C4-2B (cell line): ENCODE data around the gene TMEM240.

Experiments used
- H3K27ac ChIP-seq: fragments of 450-650 bp; 2 replicates; pipeline ENCODE4 v1.5.1; 2017
- ZFX ChIP-seq: fragments of 450-650 bp; IDR thresholded peaks from 2 replicates; pipeline ENCODE4 v1.6.1; 2017
- TF ChIP-seq, protein P1 (sequence below): fragments of 450-650 bp; conservative IDR thresholded peaks from 2 replicates; pipeline ENCODE4 v1.5.1; 2017; ENCODE audit warnings: mild to moderate bottlenecking

TMEM240 gene

DNA sequence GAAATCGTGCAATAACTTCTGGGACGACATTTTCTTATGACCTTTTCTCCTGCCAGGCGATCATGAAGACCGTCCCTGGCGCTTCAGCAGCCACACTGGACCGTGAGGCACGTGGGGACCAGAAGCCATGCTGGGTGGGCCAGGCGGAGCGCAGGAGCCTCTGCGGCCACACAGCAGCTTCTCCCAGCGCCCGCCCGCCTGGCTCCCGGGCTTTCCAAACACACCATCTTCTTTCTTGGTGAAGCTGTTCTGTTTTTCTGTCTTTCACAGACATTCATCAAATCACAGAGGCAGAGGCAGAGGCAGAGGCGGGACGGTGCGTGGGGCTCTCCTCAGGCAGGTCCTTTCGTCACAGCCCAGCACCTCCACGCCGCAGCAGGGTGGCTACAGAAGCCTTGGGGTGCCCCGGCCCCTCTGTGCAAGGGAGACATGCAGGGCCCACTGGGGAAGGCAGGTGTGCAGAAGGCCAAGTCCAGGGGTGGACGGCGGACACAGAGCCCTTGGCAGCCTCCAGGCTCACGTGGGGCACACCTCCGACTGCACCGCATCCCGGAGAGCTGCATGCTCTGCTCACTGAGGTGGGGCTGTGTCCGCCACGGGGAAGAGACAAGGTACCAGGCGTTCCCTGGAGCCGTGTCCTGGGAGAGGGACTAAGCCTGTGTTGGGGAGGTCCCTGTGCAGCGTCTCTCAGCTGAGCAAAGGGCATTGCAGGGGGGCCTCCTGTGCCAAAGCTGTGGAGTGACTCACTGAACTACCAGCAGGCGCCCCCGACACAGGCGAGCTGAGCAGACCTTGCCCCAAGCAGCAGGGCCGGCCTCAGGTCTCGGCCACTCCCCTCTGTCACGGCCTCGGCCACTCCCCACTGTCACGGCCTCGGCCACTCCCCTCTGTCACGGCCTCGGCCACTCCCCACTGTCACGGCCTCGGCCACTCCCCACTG is 2.6 kb upstream of the TMEM240 start:
- no peak overlapping the region for H3K27ac ChIP-seq
- TF ChIP-seq ZFX: no peak
- TF ChIP-seq, protein P1, sequence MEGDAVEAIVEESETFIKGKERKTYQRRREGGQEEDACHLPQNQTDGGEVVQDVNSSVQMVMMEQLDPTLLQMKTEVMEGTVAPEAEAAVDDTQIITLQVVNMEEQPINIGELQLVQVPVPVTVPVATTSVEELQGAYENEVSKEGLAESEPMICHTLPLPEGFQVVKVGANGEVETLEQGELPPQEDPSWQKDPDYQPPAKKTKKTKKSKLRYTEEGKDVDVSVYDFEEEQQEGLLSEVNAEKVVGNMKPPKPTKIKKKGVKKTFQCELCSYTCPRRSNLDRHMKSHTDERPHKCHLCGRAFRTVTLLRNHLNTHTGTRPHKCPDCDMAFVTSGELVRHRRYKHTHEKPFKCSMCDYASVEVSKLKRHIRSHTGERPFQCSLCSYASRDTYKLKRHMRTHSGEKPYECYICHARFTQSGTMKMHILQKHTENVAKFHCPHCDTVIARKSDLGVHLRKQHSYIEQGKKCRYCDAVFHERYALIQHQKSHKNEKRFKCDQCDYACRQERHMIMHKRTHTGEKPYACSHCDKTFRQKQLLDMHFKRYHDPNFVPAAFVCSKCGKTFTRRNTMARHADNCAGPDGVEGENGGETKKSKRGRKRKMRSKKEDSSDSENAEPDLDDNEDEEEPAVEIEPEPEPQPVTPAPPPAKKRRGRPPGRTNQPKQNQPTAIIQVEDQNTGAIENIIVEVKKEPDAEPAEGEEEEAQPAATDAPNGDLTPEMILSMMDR: no peak

DNA sequence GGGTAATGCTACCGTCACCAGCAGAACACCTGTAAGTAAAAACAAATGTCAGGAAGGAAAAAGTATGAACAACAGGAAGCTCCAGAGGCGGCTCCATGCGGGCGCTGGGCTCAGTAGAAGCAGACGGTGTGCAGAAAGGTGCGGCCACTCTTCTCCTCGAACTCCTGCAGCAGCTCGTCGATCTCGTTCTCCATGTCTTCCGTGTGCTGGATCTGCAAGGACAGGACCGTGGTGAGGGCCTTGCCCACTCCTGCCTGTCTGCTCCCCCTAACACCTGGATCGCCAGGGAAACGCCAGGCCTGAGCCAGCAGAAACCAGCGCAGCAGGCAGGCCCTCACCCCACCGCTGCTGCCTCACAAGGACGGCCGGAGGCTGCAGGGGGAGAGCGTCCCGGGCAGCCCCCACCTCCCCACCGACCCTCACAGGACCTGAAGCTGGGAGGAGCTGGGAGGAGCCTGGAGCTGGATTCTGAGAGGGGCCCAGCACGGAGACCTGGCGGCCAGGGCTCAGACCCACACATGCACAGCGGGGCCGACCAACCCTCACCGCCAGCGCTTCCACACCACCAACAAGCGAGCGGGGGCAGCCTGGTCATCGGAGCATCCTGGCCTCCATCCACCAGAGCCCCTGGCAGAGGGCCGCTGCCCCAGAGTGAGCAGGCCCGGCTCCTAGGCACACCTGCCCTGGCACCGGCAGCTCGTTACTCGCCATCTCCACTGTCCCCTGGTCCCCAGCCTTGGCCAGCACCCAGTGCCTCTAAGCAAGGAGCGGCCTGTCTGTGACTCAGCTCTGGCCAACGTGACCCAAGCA is 1.7 kb upstream of the TMEM240 start:
- TF ChIP-seq, protein P1: no peak
- TF ChIP-seq ZFX: no peak
- no peak overlapping the region for H3K27ac ChIP-seq

DNA sequence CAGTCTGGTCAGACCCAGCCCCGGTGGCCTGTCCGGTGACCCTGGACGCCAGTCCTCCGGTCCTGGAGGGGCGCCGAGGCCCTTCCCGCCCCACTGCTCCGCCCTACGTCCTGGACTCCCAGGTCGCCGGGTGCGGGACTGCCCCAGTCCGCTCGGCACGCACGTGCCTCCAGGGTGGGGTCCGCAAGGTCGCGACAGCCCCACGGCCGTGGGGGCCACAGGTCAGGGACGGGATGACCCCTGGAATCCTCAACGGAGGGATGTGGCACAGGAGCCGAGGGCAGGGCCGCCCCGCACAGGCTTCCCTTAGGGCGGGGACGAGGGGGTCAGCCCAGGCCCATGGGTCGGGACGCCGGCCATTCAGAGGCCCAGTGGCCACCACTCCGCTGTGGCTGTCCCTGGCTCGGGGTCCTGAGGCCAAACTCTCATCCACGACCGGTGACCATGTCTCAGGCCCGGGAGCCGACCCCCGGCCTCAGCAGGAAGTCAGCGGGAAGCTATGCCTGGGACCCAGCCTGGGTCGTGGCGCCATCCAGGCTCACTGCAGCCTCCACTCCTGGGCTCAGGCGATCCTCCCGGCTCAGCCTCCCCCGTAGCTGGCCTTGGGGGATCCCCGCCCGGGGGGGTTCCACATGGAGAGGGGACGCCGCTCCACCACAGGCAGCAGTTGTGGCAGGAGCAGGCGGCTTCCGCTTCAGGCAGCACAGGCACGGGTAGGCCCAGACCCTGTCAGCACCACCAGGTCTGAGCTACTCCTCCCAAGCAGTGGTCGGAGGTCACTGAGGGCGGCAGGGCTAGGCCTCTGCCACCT is 599 bp upstream of the TMEM240 start:
- H3K27ac ChIP-seq: no peak overlapping the region
- TF ChIP-seq, protein P1: no peak
- TF ChIP-seq ZFX: no peak

DNA sequence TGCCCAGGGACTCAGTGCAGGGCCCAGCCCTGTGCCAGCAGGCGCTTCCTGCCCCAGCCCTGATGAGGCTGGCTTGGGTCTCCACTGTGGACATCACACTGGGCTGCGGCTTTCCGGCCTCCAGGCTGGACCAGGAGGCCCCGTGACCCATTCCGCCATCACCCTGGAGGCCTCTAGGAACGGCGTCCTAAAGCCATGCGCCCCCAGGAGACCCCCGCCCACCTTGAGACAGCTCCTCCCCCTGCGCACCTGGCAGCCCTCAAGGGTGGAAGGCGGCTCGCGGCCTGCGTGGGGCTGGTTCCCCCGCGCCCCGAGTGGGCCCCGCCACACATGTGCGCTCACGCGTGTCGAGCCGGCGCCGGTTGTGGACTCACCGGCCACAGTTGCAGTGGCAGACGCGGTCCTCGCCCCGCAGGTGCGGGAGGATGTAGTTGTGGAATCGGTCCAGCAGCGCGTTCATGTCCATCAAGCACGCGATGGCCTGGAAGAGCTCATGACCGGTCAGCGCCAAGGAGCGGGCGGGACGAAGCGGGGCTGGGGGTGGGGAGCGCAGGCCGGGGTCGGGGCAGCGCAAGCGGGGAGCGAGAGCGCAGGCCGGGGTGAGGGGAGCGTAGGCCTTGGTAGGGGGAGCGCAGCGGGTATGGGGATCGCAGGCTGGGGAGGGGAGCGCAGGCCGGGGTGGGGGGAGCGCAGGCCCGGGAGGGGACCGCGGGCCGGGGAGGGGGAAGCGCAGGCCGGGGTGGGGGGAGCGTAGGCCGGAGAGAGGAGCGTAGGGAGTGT is 924 bp downstream of the TMEM240 start:
- TF ChIP-seq, protein P1: no peak
- TF ChIP-seq ZFX: no peak
- H3K27ac ChIP-seq: no peak overlapping the region

DNA sequence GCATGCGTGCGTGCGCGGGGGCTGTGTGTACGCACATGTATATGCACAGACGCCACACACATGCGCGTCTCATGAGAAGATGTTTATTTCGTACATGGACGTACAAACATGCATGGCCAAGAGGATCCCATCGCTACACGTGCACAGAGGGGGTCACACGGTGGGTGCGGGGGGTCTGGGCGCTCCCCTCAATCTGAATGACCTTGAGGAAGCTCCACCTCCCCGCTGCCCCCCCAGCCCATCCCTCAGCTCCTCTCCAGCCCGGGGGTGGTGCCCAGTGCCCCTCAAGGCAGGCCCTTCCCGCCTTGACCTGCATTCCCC is 1.5 kb downstream of the TMEM240 start:
- H3K27ac ChIP-seq: no peak overlapping the region
- TF ChIP-seq ZFX: no peak
- TF ChIP-seq, protein P1: no peak

DNA sequence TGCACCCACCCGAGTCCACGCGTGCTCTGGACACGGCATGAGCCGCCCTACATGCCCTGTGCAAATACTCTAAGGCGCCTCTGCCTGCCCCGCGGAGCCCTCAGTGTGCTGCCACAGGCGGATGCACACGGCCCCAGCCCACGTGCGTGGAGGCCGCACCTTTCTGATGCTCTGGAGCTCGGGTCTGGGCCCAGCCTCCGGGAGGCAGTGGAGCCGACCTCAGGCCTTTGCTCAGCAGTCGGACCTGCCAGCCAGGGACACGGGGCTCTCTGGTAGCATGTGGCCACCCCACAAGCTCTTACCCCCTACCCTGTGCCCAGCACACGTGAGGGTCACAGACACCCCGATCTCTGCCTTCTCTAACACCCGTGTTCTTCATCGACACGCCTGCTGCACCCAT is 2.1 kb downstream of the TMEM240 start:
- TF ChIP-seq, protein P1: no peak
- TF ChIP-seq ZFX: no peak
- no peak overlapping the region for H3K27ac ChIP-seq
